ENCODE measurements around the gene STAM. TPM values are rescaled to one million over a fixed set of nuclear protein-coding genes. Genes with fewer than 3 reads are reported as not detected.

STAM gene
- total RNA-seq, 1 donor from 2014 or later, result 27.8 TPM

DNA sequence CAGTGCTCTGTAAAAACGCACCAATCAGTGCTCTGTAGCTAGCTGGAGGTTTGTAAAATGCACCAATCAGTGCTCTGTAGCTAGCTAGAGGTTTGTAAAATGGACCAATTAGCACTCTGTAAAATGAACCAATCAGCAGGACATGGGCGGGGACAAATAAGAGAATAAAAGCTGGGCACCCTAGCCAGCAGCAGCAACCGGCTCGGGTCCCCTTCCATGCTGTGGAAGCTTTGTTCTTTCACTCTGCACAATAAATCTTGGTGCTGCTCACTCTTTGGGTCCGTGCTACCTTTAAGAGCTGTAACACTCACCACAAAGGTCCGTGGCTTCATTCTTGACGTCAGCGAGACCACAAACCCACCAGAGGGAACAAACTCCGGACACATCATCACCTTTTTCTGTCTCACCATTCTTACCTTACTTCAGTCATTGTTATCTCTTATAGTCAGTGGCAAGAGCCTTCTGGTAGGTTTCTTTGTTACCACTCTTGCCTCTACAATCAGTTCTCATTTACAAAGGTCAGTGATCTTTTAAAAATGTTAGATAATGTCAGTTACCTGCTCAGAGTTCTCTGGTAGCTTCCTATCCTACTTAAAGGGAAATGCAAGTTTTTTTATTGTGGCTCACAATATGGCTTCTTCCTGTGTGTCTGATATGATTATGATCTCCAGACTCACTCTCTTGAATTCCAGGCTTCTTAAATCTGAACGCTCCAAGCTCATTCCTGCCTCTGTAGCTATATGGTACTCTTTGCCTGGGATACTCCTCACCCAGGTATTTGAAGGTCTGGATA, 4.5 kb downstream of the STAM start:
- Mint-ChIP-seq H3K27ac (peak overlapping the region; percentile 43), H3K9me3 (ENCODE audit: low read depth) (peaks cover 4% of the 10 kb centered on the region), H3K4me3 (ENCODE audit: low read depth) (no peak overlapping the region), H3K4me1 (ENCODE audit: low read depth) (peaks cover 23% of the 10 kb centered on the region), H3K27me3 (no peaks in the 10 kb centered on the region), H3K36me3 (ENCODE audit: insufficient read depth) (peaks cover 7% of the 10 kb centered on the region)
- TF ChIP-seq, protein P1, sequence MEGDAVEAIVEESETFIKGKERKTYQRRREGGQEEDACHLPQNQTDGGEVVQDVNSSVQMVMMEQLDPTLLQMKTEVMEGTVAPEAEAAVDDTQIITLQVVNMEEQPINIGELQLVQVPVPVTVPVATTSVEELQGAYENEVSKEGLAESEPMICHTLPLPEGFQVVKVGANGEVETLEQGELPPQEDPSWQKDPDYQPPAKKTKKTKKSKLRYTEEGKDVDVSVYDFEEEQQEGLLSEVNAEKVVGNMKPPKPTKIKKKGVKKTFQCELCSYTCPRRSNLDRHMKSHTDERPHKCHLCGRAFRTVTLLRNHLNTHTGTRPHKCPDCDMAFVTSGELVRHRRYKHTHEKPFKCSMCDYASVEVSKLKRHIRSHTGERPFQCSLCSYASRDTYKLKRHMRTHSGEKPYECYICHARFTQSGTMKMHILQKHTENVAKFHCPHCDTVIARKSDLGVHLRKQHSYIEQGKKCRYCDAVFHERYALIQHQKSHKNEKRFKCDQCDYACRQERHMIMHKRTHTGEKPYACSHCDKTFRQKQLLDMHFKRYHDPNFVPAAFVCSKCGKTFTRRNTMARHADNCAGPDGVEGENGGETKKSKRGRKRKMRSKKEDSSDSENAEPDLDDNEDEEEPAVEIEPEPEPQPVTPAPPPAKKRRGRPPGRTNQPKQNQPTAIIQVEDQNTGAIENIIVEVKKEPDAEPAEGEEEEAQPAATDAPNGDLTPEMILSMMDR (IDR thresholded peaks at IDR 0.05; ENCODE audit: unreplicated experiment), result no peak
- DNase-seq (ENCODE audit: low spot score, unreplicated experiment), result no peak

DNA sequence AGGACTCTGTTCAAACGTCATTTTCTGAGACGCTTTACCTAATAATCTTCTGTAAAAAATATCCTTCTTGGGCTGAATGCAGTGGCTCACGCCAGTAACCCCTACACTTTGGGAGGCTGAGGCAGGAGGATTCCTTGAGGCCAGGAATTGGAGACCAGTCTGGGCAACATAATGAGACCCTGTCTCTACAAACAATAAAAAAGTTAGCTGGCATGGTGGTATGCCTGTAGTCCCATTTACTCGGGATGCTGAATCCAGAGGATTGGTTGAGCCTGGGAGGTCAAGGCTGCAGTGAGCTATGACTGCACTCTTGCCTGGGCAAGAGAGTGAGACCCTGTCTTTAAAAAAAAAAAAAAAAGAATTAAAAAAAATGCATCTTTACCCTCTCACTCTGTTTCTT, 5.1 kb downstream of the STAM start:
- DNase-seq (ENCODE audit: low spot score, unreplicated experiment), result no peak
- Mint-ChIP-seq H3K4me1 (ENCODE audit: low read depth) (peaks cover 23% of the 10 kb centered on the region), H3K36me3 (ENCODE audit: insufficient read depth) (peaks cover 10% of the 10 kb centered on the region), H3K9me3 (ENCODE audit: low read depth) (peaks cover 9% of the 10 kb centered on the region), H3K27me3 (no peaks in the 10 kb centered on the region), H3K27ac (peak overlapping the region; percentile 43), H3K4me3 (ENCODE audit: low read depth) (no peak overlapping the region)
- TF ChIP-seq, protein P1 (IDR thresholded peaks at IDR 0.05; ENCODE audit: unreplicated experiment), result no peak

DNA sequence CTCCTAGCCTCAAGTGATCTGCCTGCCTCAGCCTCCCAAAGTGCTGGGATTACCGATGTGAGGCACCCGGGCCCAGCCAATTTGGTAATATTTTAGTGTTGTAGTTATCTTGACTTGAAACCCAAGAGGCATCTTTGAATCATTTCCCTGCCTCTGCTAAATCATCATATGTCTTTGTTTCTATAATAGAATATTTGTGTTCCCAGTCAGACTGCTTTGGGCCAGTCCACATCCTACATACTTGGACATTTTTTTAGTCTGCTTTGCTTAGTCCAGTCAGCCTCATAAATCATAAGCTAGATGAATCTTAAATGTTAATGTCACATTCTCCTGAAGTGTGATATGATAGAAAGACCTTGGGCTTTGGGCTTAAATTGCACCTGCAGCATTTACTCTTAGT, 5.9 kb downstream of the STAM start:
- TF ChIP-seq, protein P1 (IDR thresholded peaks at IDR 0.05; ENCODE audit: unreplicated experiment), result no peak
- H3K27me3 Mint-ChIP-seq, result no peaks in the 10 kb centered on the region
- peaks cover 12% of the 10 kb centered on the region for H3K9me3 Mint-ChIP-seq (ENCODE audit: low read depth)
- H3K36me3 Mint-ChIP-seq (ENCODE audit: insufficient read depth), result peaks cover 11% of the 10 kb centered on the region
- H3K4me1 Mint-ChIP-seq (ENCODE audit: low read depth), result peaks cover 18% of the 10 kb centered on the region
- no peak for DNase-seq (ENCODE audit: low spot score, unreplicated experiment)
- H3K4me3 Mint-ChIP-seq (ENCODE audit: low read depth), result no peak overlapping the region
- H3K27ac Mint-ChIP-seq, result no peak overlapping the region

DNA sequence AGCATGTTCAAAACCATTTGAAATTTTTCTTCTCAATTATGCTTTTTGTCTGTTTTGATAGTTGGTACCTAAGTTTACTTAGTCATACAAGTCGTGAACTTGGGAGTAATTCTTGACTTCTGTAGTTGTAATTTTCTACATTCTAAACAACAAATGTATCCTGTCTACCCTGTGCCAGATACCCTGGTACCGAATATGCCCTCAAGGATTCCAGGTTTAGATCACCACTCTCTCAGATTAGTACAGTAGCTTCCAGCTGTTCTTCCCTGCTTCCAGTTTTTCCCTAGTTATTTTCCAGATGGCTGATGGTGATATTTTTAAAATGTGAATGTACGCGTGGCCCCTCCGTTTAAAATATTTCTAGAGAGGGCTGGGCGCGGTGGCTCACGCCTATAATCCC, 6.5 kb downstream of the STAM start:
- TF ChIP-seq, protein P1 (IDR thresholded peaks at IDR 0.05; ENCODE audit: unreplicated experiment), result no peak
- H3K4me1 Mint-ChIP-seq (ENCODE audit: low read depth), result peaks cover 13% of the 10 kb centered on the region
- peaks cover 15% of the 10 kb centered on the region for H3K36me3 Mint-ChIP-seq (ENCODE audit: insufficient read depth)
- H3K9me3 Mint-ChIP-seq (ENCODE audit: low read depth), result peaks cover 12% of the 10 kb centered on the region
- no peaks in the 10 kb centered on the region for H3K27me3 Mint-ChIP-seq
- H3K4me3 Mint-ChIP-seq (ENCODE audit: low read depth), result no peak overlapping the region
- no peak for DNase-seq (ENCODE audit: low spot score, unreplicated experiment)
- H3K27ac Mint-ChIP-seq, result peak overlapping the region; percentile 89

DNA sequence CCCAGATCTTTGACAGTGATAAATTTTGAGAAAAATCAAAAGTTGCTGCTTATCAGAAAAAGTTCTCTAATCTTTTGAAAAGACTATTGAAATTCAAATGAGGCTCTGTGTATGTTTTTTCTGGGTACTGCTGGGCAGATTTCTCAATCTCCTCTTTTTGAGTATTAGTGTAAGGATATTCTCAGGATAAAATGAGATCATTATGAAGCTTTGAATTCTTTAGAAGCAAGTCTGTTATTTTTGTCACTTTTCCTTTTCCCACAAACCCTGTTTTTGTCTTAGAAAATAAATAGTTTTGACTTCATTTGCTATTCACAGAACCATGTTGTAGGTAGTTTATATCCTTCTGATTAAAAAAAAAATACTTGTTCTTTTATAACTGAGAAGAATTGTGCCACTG, 7.9 kb downstream of the STAM start:
- peaks cover 22% of the 10 kb centered on the region for H3K36me3 Mint-ChIP-seq (ENCODE audit: insufficient read depth)

More for the DNA sequence above, 7.9 kb downstream of the STAM start:
- peaks cover 18% of the 10 kb centered on the region for H3K9me3 Mint-ChIP-seq (ENCODE audit: low read depth)
- TF ChIP-seq, protein P1 (IDR thresholded peaks at IDR 0.05; ENCODE audit: unreplicated experiment), result no peak
- no peaks in the 10 kb centered on the region for H3K27me3 Mint-ChIP-seq
- no peak for DNase-seq (ENCODE audit: low spot score, unreplicated experiment)
- H3K4me3 Mint-ChIP-seq (ENCODE audit: low read depth), result no peak overlapping the region
- no peak overlapping the region for H3K27ac Mint-ChIP-seq
- H3K4me1 Mint-ChIP-seq (ENCODE audit: low read depth), result peaks cover 5% of the 10 kb centered on the region
